Ishikawa (cell line): ENCODE data around the gene TMEM150C.

Experiments
- REST ChIP-seq: IDR thresholded peaks from 2 replicates; pipeline ENCODE4 v1.6.1; 2012; ENCODE audit warnings: low read depth, mild to moderate bottlenecking
- TEAD4 ChIP-seq: IDR thresholded peaks from 2 replicates; pipeline ENCODE4 v1.6.1; 2012

DNA sequence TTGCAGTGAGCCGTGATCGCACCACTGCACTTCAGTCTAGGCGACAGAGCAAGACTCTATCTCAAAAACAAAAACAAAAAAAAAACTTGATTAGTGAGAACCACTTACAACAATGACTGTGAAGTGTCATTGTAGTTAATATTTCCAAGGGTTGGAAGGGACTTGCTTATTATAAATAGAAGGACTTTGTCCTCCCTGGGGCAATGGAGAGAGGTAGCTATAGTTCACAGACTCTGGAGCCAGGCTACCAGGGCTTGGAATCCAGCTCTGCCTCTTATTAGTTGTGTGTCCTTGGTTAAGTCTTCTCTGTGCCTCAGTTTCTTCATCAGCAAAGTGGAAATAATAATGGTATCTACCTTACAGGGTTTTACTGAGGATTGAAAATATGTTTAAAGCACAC is 51.6 kb downstream of the TMEM150C start:
- TF ChIP-seq REST = no peak
- TF ChIP-seq TEAD4 = no peak
